Astrocyte (in vitro differentiated cells and primary cell): ENCODE measurements around the gene BAG5. TPM values are rescaled to one million over a fixed set of nuclear protein-coding genes. Genes with fewer than 3 reads are reported as not detected.

Source experiments
- DNase-seq: peaks from one replicate; pipeline ENCODE4 v3.0.0-alpha.2; 2010; ENCODE audit warnings: low read depth
- FAIRE-seq: peaks from 2 replicates; lab custom pipeline; 2011; peaks lifted over from hg19 to GRCh38; lab: Jason Lieb, UNC
- H2AFZ ChIP-seq: 2 replicates; pipeline ENCODE4 v1.6.0; 2012; ENCODE audit warnings: low read depth, low read length, inconsistent platforms
- H3K27ac ChIP-seq: 2 replicates; pipeline ENCODE4 v1.5.1; 2011; ENCODE audit warnings: low read depth, low read length, inconsistent platforms
- H3K27me3 ChIP-seq: 2 replicates; pipeline ENCODE4 v1.6.0; 2011; ENCODE audit warnings: low read length, inconsistent platforms; ENCODE audit not compliant: insufficient read depth
- H3K36me3 ChIP-seq: 2 replicates; pipeline ENCODE4 v1.5.1; 2011; ENCODE audit warnings: low read length, inconsistent platforms; ENCODE audit not compliant: insufficient read depth
- H3K4me1 ChIP-seq: 2 replicates; pipeline ENCODE4 v1.5.1; 2011; ENCODE audit warnings: low read length, inconsistent platforms; ENCODE audit not compliant: insufficient read depth
- H3K4me2 ChIP-seq: 2 replicates; pipeline ENCODE4 v1.6.0; 2012; ENCODE audit warnings: low read length, inconsistent platforms
- H3K4me3 ChIP-seq: 2 replicates; pipeline ENCODE4 v1.5.1; 2011; ENCODE audit warnings: low read depth, mild to moderate bottlenecking, low read length, inconsistent platforms; ENCODE audit not compliant: insufficient read depth
- H3K79me2 ChIP-seq: 2 replicates; pipeline ENCODE4 v1.6.0; 2012; ENCODE audit warnings: mild to moderate bottlenecking, low read length, inconsistent platforms; ENCODE audit not compliant: insufficient read depth
- H3K9ac ChIP-seq: 2 replicates; pipeline ENCODE4 v1.6.0; 2012; ENCODE audit warnings: mild to moderate bottlenecking, low read length, inconsistent platforms
- H3K9me3 ChIP-seq: 2 replicates; pipeline ENCODE4 v1.5.1; 2012; ENCODE audit warnings: low read depth, mild to moderate bottlenecking, low read length, inconsistent platforms; ENCODE audit not compliant: insufficient read depth
- H4K20me1 ChIP-seq: 2 replicates; pipeline ENCODE4 v1.6.0; 2012; ENCODE audit warnings: low read length, inconsistent platforms; ENCODE audit not compliant: insufficient read depth
- H3K27ac Mint-ChIP-seq: one replicate; pipeline ENCODE4 v1.8.0; 2021; ENCODE audit warnings: mild to moderate bottlenecking, mixed read lengths; ENCODE audit not compliant: unreplicated experiment
- H3K27me3 Mint-ChIP-seq: one replicate; pipeline ENCODE4 v1.8.0; 2021; ENCODE audit warnings: low read depth, mixed read lengths; ENCODE audit not compliant: unreplicated experiment
- H3K36me3 Mint-ChIP-seq: one replicate; pipeline ENCODE4 v1.8.0; 2021; ENCODE audit warnings: low read depth, mixed read lengths; ENCODE audit not compliant: unreplicated experiment
- H3K4me1 Mint-ChIP-seq: one replicate; pipeline ENCODE4 v1.8.0; 2021; ENCODE audit warnings: low read depth, mixed read lengths; ENCODE audit not compliant: unreplicated experiment
- H3K4me3 Mint-ChIP-seq: one replicate; pipeline ENCODE4 v1.8.0; 2021; ENCODE audit warnings: mild to moderate bottlenecking, moderate library complexity, mixed read lengths; ENCODE audit not compliant: unreplicated experiment
- H3K9me3 Mint-ChIP-seq: one replicate; pipeline ENCODE4 v1.8.0; 2021; ENCODE audit warnings: mild to moderate bottlenecking, mixed read lengths; ENCODE audit not compliant: unreplicated experiment
- CTCF ChIP-seq: IDR thresholded peaks from 2 replicates; pipeline ENCODE4 v1.5.1; 2011; ENCODE audit warnings: low read depth, mild to moderate bottlenecking, inconsistent platforms, low read length, moderate library complexity; ENCODE audit not compliant: insufficient read depth
- EZH2 ChIP-seq: IDR thresholded peaks from 2 replicates; pipeline ENCODE4 v1.6.1; 2012; ENCODE audit warnings: mild to moderate bottlenecking, low read length, inconsistent platforms; ENCODE audit not compliant: insufficient read depth
- total RNA-seq: library from RNA; stranded (reverse); gene quantifications from 2 replicates; pipeline ENCODE4 v1.2.1, GENCODE V29; 2021

BAG5 gene
- total RNA-seq, 1 donor from 2014 or later = 35.2 TPM

DNA sequence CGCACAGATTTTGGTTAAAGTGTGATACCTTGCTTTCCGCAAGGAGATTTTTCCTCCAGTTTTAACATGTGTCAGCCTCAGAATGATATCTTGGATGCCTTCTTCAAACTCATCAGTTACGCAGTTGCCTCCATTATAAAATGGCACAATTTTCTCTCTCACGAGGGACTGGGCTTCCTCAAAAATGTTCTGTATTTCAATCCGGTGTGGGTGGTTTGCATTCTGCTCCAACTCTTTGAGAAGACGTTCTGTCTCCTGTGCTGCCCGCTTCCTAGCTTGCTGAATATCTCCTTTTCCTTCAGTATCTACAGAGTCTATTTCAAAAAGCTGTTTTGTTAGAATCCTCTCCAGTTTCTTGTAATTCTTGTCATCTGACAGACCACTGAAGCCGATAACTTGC, 1.8 kb downstream of the BAG5 start:
- FAIRE-seq = no peak

DNA sequence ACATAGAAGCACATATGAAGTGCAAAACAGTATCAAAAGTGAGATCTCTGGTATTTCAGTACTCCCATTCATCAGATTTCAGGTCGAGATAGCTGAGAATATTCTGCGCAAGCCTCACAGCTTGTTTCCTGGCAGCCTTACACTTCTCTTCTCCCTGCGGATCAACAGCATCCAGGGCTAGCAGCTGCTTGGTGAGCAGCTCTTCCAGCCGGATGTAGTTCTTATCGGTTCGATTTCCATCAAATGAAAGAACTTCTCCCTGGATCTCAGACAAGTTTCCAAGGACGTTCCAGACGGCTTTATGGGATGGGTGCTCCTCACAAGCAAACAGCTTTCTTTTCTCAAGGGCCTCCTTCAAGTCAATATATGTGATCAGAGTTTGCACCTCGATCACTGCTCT, 2.7 kb downstream of the BAG5 start:
- H3K27me3 Mint-ChIP-seq = no peaks in the 10 kb centered on the region
- H3K4me3 Mint-ChIP-seq = peak overlapping the region; percentile 45
- Histone ChIP-seq H3K79me2 (peaks cover 90% of the 10 kb centered on the region), H3K9ac (no peak overlapping the region), H4K20me1 (peaks cover 58% of the 10 kb centered on the region), H3K27me3 (no peaks in the 10 kb centered on the region), H3K4me3 (no peak overlapping the region), H3K27ac (no peak overlapping the region), H3K36me3 (peaks cover 22% of the 10 kb centered on the region), H3K9me3 (no peaks in the 10 kb centered on the region), H3K4me1 (peaks cover 31% of the 10 kb centered on the region), H2AFZ (no peak overlapping the region), H3K4me2 (no peak overlapping the region)
- H3K27ac Mint-ChIP-seq = no peak overlapping the region
- no peaks in the 10 kb centered on the region for H3K9me3 Mint-ChIP-seq
- H3K4me1 Mint-ChIP-seq = peaks cover 30% of the 10 kb centered on the region
- peaks cover 15% of the 10 kb centered on the region for H3K36me3 Mint-ChIP-seq
- no peak for TF ChIP-seq EZH2
- no peak for TF ChIP-seq CTCF
- FAIRE-seq (no peak), DNase-seq (no peak)

More for the DNA sequence above, 1.8 kb downstream of the BAG5 start:
- Histone ChIP-seq H3K9ac (peak overlapping the region; percentile 88), H3K4me1 (peaks cover 31% of the 10 kb centered on the region), H3K27me3 (no peaks in the 10 kb centered on the region), H3K27ac (no peak overlapping the region), H3K4me3 (peak overlapping the region; percentile 99), H3K36me3 (peaks cover 22% of the 10 kb centered on the region), H3K79me2 (peaks cover 91% of the 10 kb centered on the region), H2AFZ (no peak overlapping the region), H3K4me2 (peak overlapping the region; percentile 99), H3K9me3 (no peaks in the 10 kb centered on the region), H4K20me1 (peaks cover 55% of the 10 kb centered on the region)
- Mint-ChIP-seq H3K9me3 (no peaks in the 10 kb centered on the region), H3K4me1 (peaks cover 30% of the 10 kb centered on the region), H3K27ac (peak overlapping the region; percentile 29), H3K36me3 (peaks cover 12% of the 10 kb centered on the region), H3K4me3 (peak overlapping the region; percentile 97), H3K27me3 (no peaks in the 10 kb centered on the region)
- TF ChIP-seq EZH2 = no peak
- no peak for TF ChIP-seq CTCF
- no peak for DNase-seq

GRCh38 chr14:103558071-103558882, 4.2 kb downstream of the BAG5 start:
- Histone ChIP-seq H2AFZ (no peak overlapping the region), H3K4me3 (no peak overlapping the region), H3K27me3 (no peaks in the 10 kb centered on the region), H3K9ac (peak overlapping the region; percentile 45), H3K36me3 (peaks cover 22% of the 10 kb centered on the region), H3K4me1 (peaks cover 21% of the 10 kb centered on the region), H3K4me2 (peak overlapping the region; percentile 51), H3K79me2 (peaks cover 76% of the 10 kb centered on the region), H3K9me3 (no peaks in the 10 kb centered on the region), H3K27ac (peak overlapping the region; percentile 43), H4K20me1 (peaks cover 66% of the 10 kb centered on the region)
- peaks cover 27% of the 10 kb centered on the region for H3K4me1 Mint-ChIP-seq
- TF ChIP-seq EZH2 = no peak
- no peak for TF ChIP-seq CTCF
- H3K4me3 Mint-ChIP-seq = peak overlapping the region; percentile 40
- no peaks in the 10 kb centered on the region for H3K9me3 Mint-ChIP-seq
- no peaks in the 10 kb centered on the region for H3K27me3 Mint-ChIP-seq
- DNase-seq (peak; percentile 71), FAIRE-seq (peak; percentile 34)
- H3K27ac Mint-ChIP-seq = peak overlapping the region; percentile 53
- H3K36me3 Mint-ChIP-seq = peaks cover 17% of the 10 kb centered on the region
